K562 (cell line): ENCODE data around the gene AKT1S1. TPM values are rescaled to one million over a fixed set of nuclear protein-coding genes. Genes with fewer than 3 reads are reported as not detected.

Experiments used
- CREBBP ChIP-seq: IDR thresholded peaks from one replicate; pipeline ENCODE4 v1.6.1; 2012; ENCODE audit warnings: low read depth, mild to moderate bottlenecking, control low read depth, inconsistent platforms, low read length
- ESRRA ChIP-seq: fragments of 450-650 bp; IDR thresholded peaks from 2 replicates; pipeline ENCODE4 v1.6.1; 2014; ENCODE audit warnings: low read depth, mild to moderate bottlenecking, moderate library complexity, borderline replicate concordance
- KLF10 ChIP-seq: fragments of 250-450 bp; sonication (Bioruptor Pico); IDR thresholded peaks from 2 replicates; pipeline ENCODE4 v1.6.1; 2021; ENCODE audit warnings: matching md5 sums
- KLF6 ChIP-seq: fragments of 250-450 bp; sonication (Bioruptor Pico); IDR thresholded peaks from 2 replicates; pipeline ENCODE4 v1.4.0; 2020; ENCODE audit warnings: mild to moderate bottlenecking, moderate library complexity, borderline replicate concordance
- POU5F1 ChIP-seq: fragments of 150-350 bp; IDR thresholded peaks from 2 replicates; pipeline ENCODE4 v1.6.1; 2014; ENCODE audit warnings: borderline replicate concordance, low read length, low read depth, mild to moderate bottlenecking; ENCODE audit not compliant: partially characterized antibody
- SRSF9 ChIP-seq: fragments of 200-400 bp; formaldehyde crosslinking; IDR thresholded peaks from 2 replicates; pipeline ENCODE4 v1.6.1; 2017; ENCODE audit warnings: low read depth, low read length, borderline replicate concordance
- polyA plus RNA-seq, 8 experiments: library from polyadenylated mRNA; depleted of rRNA in 4 of 8; stranded (reverse) in 5 of 8; unstranded in 3 of 8; fragments of >200 nt; fragmentation: Nextera tagmentation in 2 of 8; fragmentation: Illumina TruSeq in 1 of 8; extraction: Ambion mirVana in 2 of 8; extraction: Trizol in 1 of 8; gene quantifications; 2 replicates each; pipeline versions ENCODE4 v1.2.1 to v1.2.3, GENCODE V29; 2011 to 2014; ENCODE audit warnings: inconsistent platforms in 1 of 8, missing spikeins in 1 of 8
- total RNA-seq, 7 experiments: library from RNA; depleted of rRNA in 6 of 7; stranded (reverse); fragments of >200 nt in 6 of 7; fragmentation: Illumina TruSeq in 2 of 7; extraction: Trizol in 2 of 7; gene quantifications; 2 replicates each; pipeline versions ENCODE4 v1.2.1 to v1.2.3, GENCODE V29; 2011 to 2021; ENCODE audit warnings: low replicate concordance in 1 of 7
- TF ChIP-seq, protein P1 (sequence below), 2 experiments: fragments of 450-650 bp in 1 of 2; sonication (generic) in 1 of 2; formaldehyde crosslinking in 1 of 2; IDR thresholded peaks; 2 replicates each; pipeline versions ENCODE4 v1.7.1 to v1.9.0; 2016 to 2022; ENCODE audit warnings: inconsistent platforms in 1 of 2, mild to moderate bottlenecking in 1 of 2, missing genetic modification reagents in 1 of 2
- TF ChIP-seq, protein P2 (sequence below): sonication (generic); formaldehyde crosslinking; IDR thresholded peaks from 2 replicates; pipeline ENCODE4 v1.8.0; 2022; ENCODE audit warnings: mild to moderate bottlenecking, missing genetic modification reagents
- TF ChIP-seq, protein P3 (sequence below): fragments of 450-650 bp; formaldehyde crosslinking; IDR thresholded peaks from 2 replicates; pipeline ENCODE4 v1.4.0; 2020; ENCODE audit warnings: mild to moderate bottlenecking, moderate library complexity
- TF ChIP-seq, protein P4 (sequence below): fragments of 250-450 bp; sonication (Bioruptor Pico); IDR thresholded peaks from 2 replicates; pipeline ENCODE4 v1.4.0; 2020; ENCODE audit warnings: borderline replicate concordance
- TF ChIP-seq, protein P5 (sequence below): fragments of 450-650 bp; formaldehyde crosslinking; IDR thresholded peaks from 2 replicates; pipeline ENCODE4 v1.4.0; 2022; ENCODE audit warnings: missing genetic modification characterization

The AKT1S1 gene
- total and polyA plus RNA-seq, 9 of the 15 experiments (the other 6 are each of a cell fraction or from before 2014, with no cell fraction given) = 1.2 to 50.3 (median 17.1) TPM

DNA sequence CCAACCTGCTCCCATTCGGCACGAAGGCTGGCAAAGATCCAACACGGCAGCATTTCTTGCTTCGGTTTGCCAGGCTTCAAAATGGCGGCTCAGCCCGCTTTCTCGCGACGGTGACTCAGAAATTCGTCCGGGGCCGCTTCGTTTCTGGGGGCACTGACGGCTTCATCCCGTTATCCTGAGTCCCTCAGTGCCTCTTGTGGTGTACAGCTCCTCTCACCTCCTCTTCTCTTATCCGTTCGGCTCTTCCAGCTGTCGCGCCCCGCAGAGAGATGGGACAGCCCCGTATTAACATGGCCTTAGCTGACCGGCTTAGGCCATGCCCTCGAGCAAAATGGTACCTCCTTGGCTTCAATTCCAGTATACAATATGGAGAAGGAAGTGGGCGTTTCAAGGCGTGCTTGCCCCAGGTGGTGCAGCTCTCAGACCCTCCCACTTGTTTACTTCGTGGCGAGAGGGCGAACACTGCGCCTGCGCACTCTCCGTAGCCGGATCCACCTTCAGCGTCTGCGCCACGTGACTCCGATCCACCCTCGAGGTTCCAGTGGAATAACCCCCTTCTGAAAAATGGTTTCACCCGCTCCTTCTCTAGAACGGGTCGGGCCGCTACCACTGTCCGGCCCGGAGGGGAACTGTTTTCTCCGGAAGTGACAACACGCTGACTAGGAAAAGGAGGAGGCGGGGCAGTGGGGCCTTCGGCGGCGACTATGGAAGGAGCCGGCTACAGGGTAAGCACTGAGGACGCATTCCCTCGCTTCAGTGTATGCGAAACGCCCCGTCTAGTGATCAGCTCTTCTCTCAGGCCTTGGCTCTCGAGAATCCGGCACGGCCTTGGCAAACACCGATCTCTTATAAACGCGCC is at the start of gene AKT1S1, which contains the start of gene TBC1D17 (continued):
- TF ChIP-seq, protein P1, sequence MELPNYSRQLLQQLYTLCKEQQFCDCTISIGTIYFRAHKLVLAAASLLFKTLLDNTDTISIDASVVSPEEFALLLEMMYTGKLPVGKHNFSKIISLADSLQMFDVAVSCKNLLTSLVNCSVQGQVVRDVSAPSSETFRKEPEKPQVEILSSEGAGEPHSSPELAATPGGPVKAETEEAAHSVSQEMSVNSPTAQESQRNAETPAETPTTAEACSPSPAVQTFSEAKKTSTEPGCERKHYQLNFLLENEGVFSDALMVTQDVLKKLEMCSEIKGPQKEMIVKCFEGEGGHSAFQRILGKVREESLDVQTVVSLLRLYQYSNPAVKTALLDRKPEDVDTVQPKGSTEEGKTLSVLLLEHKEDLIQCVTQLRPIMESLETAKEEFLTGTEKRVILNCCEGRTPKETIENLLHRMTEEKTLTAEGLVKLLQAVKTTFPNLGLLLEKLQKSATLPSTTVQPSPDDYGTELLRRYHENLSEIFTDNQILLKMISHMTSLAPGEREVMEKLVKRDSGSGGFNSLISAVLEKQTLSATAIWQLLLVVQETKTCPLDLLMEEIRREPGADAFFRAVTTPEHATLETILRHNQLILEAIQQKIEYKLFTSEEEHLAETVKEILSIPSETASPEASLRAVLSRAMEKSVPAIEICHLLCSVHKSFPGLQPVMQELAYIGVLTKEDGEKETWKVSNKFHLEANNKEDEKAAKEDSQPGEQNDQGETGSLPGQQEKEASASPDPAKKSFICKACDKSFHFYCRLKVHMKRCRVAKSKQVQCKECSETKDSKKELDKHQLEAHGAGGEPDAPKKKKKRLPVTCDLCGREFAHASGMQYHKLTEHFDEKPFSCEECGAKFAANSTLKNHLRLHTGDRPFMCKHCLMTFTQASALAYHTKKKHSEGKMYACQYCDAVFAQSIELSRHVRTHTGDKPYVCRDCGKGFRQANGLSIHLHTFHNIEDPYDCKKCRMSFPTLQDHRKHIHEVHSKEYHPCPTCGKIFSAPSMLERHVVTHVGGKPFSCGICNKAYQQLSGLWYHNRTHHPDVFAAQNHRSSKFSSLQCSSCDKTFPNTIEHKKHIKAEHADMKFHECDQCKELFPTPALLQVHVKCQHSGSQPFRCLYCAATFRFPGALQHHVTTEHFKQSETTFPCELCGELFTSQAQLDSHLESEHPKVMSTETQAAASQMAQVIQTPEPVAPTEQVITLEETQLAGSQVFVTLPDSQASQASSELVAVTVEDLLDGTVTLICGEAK (IDR thresholded peaks at IDR 0.05) = peak; percentile 89
- TF ChIP-seq, protein P1 (CRISPR knock-in tag; IDR thresholded peaks at IDR 0.05) = no peak
- TF ChIP-seq, protein P2, sequence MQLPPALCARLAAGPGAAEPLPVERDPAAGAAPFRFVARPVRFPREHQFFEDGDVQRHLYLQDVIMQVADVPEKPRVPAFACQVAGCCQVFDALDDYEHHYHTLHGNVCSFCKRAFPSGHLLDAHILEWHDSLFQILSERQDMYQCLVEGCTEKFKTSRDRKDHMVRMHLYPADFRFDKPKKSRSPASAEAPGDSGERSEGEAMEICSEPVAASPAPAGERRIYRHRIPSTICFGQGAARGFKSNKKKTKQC (CRISPR knock-in tag) = no peak
- no peak for TF ChIP-seq SRSF9
- no peak for TF ChIP-seq CREBBP
- TF ChIP-seq, protein P3, sequence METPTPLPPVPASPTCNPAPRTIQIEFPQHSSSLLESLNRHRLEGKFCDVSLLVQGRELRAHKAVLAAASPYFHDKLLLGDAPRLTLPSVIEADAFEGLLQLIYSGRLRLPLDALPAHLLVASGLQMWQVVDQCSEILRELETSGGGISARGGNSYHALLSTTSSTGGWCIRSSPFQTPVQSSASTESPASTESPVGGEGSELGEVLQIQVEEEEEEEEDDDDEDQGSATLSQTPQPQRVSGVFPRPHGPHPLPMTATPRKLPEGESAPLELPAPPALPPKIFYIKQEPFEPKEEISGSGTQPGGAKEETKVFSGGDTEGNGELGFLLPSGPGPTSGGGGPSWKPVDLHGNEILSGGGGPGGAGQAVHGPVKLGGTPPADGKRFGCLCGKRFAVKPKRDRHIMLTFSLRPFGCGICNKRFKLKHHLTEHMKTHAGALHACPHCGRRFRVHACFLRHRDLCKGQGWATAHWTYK (CRISPR knock-in tag) = no peak
- TF ChIP-seq, protein P4, sequence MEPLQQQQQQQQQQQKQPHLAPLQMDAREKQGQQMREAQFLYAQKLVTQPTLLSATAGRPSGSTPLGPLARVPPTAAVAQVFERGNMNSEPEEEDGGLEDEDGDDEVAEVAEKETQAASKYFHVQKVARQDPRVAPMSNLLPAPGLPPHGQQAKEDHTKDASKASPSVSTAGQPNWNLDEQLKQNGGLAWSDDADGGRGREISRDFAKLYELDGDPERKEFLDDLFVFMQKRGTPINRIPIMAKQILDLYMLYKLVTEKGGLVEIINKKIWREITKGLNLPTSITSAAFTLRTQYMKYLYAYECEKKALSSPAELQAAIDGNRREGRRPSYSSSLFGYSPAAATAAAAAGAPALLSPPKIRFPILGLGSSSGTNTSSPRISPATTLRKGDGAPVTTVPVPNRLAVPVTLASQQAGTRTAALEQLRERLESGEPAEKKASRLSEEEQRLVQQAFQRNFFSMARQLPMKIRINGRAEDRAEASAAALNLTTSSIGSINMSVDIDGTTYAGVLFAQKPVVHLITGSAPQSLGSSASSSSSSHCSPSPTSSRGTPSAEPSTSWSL (CRISPR knock-in tag) = no peak
- TF ChIP-seq KLF10 (CRISPR knock-in tag) = no peak
- TF ChIP-seq ESRRA = no peak
- peak; percentile 74; the same call in 1 of the 2 replicates for TF ChIP-seq KLF6
- TF ChIP-seq, protein P5, sequence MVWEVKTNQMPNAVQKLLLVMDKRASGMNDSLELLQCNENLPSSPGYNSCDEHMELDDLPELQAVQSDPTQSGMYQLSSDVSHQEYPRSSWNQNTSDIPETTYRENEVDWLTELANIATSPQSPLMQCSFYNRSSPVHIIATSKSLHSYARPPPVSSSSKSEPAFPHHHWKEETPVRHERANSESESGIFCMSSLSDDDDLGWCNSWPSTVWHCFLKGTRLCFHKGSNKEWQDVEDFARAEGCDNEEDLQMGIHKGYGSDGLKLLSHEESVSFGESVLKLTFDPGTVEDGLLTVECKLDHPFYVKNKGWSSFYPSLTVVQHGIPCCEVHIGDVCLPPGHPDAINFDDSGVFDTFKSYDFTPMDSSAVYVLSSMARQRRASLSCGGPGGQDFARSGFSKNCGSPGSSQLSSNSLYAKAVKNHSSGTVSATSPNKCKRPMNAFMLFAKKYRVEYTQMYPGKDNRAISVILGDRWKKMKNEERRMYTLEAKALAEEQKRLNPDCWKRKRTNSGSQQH (CRISPR knock-in tag) = no peak
- TF ChIP-seq POU5F1 = peak; percentile 43
